GM19455 (cell line): ENCODE results near the gene DDB1.
A peak's percentile ranks its signal among the peaks of the same experiment; 100 is the strongest.

ENCODE experiments used
- ATAC-seq: cut with Tn5 transposase; IDR thresholded peaks from one replicate; pipeline ENCODE4 v1.9.1; 2021; ENCODE audit not compliant: unreplicated experiment

Gene DDB1

GRCh38 chr11:61332797-61333549, at the start of gene DDB1, which contains the start of gene TKFC:
Gene DDB1, minus strand, starts transcription at chr11:61333105. Its CDS starts 137 bp downstream, at chr11:61332968.
Gene TKFC, plus strand, starts transcription at chr11:61333228. Its CDS starts 1,501 bp downstream, at chr11:61334729.
- peak; percentile 87 for ATAC-seq

DNA sequence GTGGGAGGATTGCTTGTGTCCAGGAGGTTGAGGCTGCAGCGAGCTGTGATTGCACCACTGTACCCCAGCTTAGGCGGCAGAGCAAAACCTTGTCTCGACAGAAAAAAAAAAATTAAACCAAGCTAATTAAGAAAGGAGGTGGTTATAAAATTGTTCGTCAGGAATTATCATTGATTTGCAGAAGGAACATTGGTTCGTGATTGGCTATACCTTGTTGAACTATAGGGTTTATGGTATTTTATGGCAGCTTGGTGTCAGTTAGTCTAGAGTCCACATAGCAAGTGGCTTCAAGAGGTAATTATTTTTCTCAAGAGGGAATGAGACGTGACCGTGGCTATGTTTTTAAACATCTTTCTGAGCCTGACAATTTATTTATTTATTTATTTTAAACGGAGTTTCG, 48.0 kb upstream of the DDB1 start:
- ATAC-seq = no peak

GRCh38 chr11:61378713-61379313, 45.9 kb upstream of the DDB1 start:
- no peak for ATAC-seq

- ATAC-seq = no peak
These were observed 44.7 kb upstream of the DDB1 start for GRCh38 chr11:61377461-61378160.

DNA sequence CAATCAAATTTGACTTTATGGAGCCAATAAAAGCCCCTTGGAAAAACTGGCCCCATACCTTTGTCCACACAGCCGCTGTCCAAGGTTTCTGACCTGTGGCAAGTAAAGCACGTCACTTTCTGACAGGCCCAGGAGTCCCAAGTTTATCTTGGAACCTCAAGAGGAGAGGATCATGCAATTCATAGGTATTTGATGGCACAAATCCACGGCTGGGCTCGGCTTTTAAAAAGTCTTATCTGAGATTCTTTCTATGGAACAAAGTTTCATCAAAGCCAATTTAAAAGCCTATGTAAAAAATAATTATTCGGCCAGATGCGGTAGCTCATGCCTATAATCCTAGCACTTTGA, 42.8 kb upstream of the DDB1 start:
- ATAC-seq = no peak

DNA sequence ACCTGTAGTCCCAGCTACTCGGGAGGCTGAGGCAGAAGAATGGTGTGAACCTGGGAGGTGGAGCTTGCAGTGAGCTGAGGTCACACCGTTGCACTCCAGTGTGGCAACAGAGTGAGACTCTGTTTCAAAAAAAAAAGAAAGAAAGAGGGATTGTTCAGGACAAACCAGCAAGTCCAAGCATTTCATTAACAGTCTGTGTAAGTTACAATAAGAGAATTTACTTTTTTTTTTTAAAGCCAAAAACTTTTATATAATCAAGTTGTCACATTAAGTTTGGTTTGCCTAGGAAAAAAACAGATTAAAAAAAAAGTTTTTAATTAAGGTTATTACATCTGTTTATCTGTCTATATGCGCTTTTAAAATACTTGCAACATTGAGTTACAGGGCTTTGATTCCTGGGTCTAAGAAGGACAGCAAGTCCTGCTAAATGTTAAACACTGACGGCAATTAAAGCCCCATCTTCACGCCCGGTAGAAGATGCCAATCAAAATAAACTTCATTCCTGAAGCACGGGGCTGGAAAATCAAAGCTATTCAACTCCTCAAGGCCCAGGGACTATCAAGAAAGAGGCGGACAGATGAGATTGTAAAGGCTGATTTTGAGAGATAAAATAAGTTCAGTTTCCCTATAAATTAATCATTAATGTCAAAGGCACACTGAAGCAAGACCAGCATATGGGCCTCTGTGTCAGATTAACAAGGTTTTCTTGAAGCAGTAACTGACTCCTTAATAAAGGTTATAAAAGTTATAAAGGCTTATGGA, 39.9 kb upstream of the DDB1 start:
- ATAC-seq = no peak

- ATAC-seq = no peak
These were observed 37.6 kb upstream of the DDB1 start for GRCh38 chr11:61370349-61371005.

DNA sequence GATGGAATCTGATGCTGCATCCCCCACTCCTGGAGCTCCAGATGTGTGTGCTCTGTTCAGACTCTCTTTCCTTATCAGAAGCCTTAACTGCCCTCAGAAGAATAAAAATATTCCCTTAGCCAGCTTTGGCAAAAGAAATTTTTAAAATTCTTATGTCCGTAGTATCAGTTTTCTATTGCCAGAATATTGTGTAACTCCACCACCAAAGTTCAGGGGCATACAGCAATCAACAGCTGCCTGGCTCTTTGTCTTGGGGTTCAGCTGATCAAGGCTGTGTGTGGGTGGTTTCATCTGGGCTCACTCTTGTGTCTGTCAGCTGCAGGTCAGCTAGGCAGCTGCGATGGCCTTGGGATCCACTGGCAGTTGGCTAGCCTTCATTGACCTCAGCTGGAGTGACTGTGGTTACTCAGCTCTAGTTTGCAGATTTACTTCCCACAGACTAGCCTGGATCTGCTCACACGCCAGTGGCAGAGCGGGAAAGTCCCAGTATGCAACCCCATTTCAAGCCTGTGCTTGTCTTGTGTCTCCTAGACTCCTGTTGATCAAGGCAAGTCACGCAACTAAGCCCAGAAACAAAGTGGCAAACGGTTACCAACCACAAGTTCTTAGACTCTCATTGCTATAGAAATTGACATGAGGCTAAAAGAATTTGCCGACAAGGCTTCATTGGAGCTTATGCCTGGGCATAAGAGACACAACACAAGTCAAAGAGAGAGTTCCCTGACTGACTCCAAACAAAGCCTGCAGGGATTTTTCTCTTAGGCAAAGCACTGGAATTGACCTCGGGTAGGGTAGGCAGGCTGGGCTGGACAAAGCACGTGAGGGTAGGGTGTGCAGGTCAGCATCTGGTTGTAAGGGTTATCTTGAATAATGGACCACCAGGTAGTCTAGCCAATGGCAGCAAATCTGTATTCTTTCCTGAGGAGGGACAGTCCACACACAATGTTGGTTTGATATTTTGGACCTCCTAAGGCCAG, 36.8 kb upstream of the DDB1 start:
- ATAC-seq = no peak

- ATAC-seq = no peak
These were observed 35.7 kb upstream of the DDB1 start for GRCh38 chr11:61368646-61369045.

- ATAC-seq = no peak
These were observed 34.5 kb upstream of the DDB1 start for GRCh38 chr11:61367406-61367805.

DNA sequence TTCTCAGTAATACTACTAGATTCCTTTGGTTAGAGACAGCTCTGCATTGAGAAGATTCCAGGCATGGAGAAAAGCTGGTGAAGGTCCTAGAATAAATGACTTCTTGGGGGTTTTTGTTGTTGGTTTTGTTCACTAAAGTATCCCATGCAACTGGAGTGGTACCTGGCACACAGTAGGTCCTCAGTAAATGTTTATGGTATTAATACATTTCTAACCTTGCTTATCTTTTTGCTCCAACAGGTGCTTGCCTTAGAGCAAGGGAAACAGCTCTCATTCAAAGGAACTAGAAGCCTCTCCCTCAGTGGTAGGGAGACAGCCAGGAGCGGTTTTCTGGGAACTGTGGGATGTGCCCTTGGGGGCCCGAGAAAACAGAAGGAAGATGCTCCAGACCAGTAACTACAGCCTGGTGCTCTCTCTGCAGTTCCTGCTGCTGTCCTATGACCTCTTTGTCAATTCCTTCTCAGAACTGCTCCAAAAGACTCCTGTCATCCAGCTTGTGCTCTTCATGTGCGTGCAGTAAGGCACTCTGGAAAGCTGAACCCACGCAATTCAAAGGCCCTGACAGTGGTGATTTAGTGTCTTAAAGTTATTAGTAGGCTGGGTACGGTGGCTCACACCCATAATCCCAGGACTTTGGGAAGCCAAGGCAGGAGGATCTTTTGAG, 31.2 kb upstream of the DDB1 start:
- ATAC-seq = no peak

- no peak for ATAC-seq
These were observed 29.6 kb upstream of the DDB1 start for GRCh38 chr11:61362542-61362875.

DNA sequence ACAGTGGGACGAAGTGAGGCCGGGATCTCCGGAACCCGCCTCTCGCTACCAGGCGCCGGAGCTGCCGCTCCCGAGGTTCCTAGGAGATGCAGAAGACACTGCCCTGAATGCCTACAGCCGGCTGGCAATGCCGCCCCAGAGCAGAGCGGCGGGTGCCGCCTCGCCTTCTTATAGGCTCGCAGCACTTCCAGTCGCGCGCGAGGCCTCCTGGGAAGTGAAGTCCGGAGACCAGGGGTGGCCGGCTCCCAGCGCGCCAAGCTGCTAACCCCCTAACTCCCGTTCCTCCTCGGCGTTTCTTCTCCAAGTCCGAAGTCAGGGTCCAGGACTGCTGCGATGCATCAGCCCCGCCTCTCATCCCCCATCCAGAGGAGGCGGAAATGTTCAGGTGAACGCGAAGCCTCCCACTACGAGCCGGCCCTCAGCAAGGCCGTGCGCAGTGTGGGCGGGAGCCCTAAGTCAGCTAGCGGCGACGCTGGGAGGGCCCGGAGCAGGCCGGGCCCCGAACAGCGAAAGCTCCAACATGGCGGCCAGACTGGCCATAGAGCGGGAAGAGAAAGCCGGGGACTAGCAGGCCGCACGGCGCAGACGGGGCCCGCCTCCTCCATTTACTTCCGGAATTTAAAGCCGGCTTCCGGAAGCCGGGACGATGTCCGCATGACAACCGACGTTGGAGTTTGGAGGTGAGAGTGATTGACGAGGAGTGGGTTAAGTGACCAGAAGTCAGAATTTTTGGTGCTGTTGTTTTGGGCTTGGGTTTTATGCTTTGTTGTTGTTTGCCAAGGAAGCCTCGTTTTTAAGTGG, 29.0 kb upstream of the DDB1 start, which contains the start of the genes CYB561A3 and TMEM138:
Gene CYB561A3 (minus strand): TSS at position 142 of the 801 bp plus-strand sequence. CDS start 5,169 bp downstream, outside the sequence.
Gene TMEM138 (plus strand): TSS at position 634 of the 801 bp plus-strand sequence. CDS start 2,017 bp downstream, outside the sequence.
- peak; percentile 83 for ATAC-seq

- peak; percentile 7 for ATAC-seq
These were observed 28.4 kb upstream of the DDB1 start for GRCh38 chr11:61361237-61361740.

GRCh38 chr11:61359516-61359915, 26.6 kb upstream of the DDB1 start:
- no peak for ATAC-seq

GRCh38 chr11:61358566-61358965, 25.7 kb upstream of the DDB1 start:
- ATAC-seq = no peak

GRCh38 chr11:61357894-61358239, 25.0 kb upstream of the DDB1 start:
- no peak for ATAC-seq
